ENCODE measurements around the gene ZNF804B.
A peak's percentile ranks its signal among the peaks of the same experiment; 100 is the strongest.

Gene ZNF804B
- long read RNA-seq, donor 1, result 0 reads
- long read RNA-seq, donor 2, result 0 reads
- long read RNA-seq, donor 3, result 0 reads
- long read RNA-seq, donor 4, result 0 reads
- long read RNA-seq, donor 5, result 0 reads
- long read RNA-seq, donor 6, result 0 reads
- long read RNA-seq, donor 7, result 0 reads
- long read RNA-seq, donor 8, result 0 reads

GRCh38 chr7:88759230-88760135 is at the start of gene ZNF804B:
Gene ZNF804B, plus strand, starts transcription at chr7:88759700. Its CDS starts 277 bp downstream, at chr7:88759977.
- DNase-seq, result peak; percentile 65

- DNase-seq, result no peak
Observed at GRCh38 chr7:88735920-88736319, 23.6 kb upstream of the ZNF804B start.

- DNase-seq, result no peak
Observed at GRCh38 chr7:88737632-88738031, 21.9 kb upstream of the ZNF804B start.

- DNase-seq, result no peak
Observed at GRCh38 chr7:88746126-88746525, 13.4 kb upstream of the ZNF804B start.

DNA sequence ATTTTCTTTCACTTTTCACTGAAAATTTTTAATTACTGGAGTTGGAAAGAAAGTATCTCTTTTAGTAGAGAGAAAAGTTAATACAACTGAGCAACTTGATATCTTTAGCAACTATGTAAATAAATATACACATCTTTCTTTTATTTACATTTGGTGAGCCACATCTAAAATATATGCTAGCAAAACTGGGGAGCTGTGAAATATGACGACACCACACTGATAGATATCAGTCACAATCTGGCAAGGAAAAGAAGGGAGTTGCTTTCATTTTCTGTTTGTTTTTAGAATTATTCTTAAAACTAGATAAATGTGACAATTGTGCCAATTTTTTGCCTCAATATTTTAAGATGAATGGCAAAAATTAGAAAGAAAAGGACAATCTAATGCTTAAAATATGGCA is 2.7 kb upstream of the ZNF804B start:
- no peak for DNase-seq

GRCh38 chr7:88757371-88757770 is 2.1 kb upstream of the ZNF804B start:
- no peak for DNase-seq

- DNase-seq, result peak; percentile 64
Observed at GRCh38 chr7:88758381-88759229, 895 bp upstream of the ZNF804B start.

DNA sequence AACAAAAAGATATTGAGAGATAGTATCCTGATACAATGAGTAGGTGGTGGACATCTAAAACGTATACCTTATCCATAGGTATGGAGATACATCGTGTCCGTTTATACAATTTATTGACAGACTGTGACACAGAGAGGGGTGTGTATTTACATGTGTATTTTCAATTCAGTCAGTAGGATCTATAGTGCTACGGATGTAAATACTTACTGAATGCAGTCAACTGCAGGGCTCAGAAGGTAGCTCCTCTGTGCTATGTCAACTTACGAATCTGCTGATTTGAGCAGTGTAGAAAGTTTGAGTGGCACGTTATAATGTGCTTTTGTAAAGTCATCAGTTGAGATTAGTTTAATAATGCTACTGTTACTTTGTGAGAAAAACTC is 626 bp downstream of the ZNF804B start:
- DNase-seq, result no peak

DNA sequence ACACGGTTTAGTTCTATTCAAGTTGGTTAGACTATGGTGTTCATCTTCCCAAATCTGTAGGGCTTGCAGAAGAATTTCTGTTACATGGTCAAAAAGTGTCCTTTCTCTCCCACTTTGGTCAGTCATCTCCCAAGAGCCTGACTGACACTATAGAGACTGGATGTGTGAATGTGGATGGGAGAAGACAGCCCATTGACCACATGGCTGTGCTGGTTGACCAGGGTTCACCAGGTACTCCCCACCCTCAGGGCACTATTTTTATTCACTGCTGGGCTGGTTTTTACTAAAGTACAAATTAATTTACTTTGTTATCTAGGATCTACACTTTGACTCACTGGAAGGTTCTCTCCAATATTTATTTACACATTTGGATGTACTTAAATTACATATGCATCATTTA is 2.3 kb downstream of the ZNF804B start:
- no peak for DNase-seq

- no peak for DNase-seq
Observed at GRCh38 chr7:88771417-88771816, 11.9 kb downstream of the ZNF804B start.

- no peak for DNase-seq
Observed at GRCh38 chr7:88772776-88773175, 13.3 kb downstream of the ZNF804B start.

DNA sequence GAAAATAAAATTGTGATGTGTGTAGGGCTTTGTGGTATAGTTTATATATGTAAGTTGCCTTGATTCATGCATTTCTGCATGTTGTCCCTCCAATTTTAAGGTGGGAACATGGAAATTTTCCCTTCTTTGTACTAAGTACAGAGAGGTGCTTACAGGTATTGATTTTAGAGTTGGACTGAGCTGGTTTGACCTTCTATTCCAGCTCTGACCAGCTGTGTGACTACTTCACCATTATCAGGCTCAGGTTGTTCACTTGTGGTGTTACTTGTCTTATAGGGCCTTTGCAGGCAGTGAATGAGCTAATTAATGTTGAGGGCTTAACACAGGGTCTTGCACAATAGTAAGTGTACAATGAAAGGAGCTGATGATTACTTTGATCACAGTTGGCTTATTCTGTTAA is 16.3 kb downstream of the ZNF804B start:
- DNase-seq, result no peak

DNA sequence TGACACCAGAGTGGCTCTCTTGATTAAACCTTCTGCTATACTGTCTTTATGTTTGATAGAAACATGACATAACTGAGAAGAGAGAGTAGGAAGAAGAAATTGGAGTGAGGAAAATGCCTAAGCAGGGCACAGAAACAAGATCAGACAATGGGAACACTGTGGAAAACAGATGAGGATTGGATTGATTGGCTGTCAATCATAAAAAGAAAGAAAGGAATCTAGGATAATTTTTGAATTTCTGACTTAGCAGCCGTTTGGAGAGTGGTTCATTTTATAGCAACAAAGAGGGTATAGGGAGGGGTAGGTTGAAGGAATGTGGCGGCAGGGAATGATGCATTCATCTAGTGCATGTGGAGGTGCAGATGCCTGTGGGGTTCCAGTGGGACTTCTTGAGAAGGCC is 28.3 kb downstream of the ZNF804B start:
- no peak for DNase-seq

GRCh38 chr7:88789480-88790064 is 30.1 kb downstream of the ZNF804B start:
- no peak for DNase-seq

DNA sequence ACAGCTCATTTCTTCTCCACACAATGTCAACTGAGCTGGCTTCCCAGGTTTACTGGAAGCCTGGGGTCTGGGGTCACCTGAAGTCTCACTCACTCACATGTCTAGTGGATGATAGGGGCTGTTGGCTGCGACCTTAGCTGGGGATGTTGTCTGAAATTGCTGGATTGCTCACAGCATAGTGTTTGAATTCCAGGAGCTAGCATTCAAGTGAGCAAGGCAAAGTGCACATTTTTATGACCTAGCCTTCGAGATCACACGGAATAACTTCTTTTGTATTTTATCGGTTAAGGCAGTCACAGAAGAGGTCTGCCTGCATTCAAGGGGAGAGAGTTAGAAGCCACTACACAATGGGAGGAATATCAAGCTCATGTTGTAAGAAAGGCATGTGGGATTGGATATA is 32.4 kb downstream of the ZNF804B start:
- DNase-seq, result no peak

GRCh38 chr7:88792361-88792760 is 32.9 kb downstream of the ZNF804B start:
- DNase-seq, result no peak

GRCh38 chr7:88795553-88795952 is 36.1 kb downstream of the ZNF804B start, which contains the start of gene TEX47:
Gene TEX47, minus strand, starts transcription at chr7:88795737. Its CDS starts 795 bp downstream, at chr7:88794942.
- DNase-seq, result no peak

DNA sequence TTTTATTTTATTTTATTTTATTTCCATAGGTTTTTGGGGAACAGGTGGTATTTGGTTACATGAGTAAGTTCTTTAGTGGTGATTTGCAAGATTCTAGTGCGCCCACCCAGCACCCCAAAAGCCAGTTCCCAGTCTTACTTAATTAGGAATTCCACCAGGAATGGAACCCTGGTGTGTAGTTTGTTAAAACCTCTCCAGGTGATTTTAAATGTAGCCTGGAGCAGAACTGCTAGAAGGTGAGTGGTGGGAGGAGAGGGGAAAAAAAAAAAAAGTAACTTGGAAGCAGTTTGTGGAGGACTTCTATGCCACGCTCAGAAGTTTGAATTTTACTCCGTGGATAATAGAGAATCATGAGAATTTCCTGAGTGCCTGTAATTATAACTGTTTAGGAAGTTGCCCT is 41.5 kb downstream of the ZNF804B start:
- no peak for DNase-seq

DNA sequence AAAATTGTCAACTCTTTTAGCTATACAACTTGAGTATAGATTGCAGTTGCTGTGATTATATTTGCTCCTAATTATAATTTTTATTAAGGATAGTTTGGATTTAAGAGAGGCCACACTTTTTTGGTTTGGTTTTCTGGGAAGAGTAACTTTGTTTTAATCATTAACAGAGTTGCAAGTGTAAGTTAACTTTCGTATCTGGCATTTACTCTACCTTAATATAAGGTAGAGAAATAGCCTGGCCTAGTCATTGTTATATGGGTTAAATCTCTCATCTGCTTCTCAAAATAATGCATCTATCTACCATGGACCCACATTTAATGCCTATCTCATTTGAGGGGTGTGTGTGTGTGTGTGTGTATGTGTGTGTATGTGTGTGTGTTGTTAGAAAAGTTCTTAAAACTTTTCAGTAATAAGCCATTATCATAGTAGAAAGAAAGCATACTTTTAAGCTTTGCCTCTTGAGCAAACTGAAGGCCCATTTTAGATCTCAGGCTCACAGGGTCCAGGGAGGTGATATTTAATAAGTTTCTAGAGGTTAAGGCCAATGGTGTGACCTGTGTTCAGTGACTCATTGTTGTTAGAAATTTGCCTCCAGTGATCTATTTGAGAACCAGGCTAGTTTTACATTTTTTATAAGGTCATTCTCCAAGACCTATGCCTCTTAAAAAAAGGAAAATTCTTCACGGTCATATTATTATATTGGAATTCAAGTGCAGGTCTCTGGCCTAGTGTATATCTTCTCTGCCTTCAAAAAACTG is 47.0 kb downstream of the ZNF804B start:
- no peak for DNase-seq

DNA sequence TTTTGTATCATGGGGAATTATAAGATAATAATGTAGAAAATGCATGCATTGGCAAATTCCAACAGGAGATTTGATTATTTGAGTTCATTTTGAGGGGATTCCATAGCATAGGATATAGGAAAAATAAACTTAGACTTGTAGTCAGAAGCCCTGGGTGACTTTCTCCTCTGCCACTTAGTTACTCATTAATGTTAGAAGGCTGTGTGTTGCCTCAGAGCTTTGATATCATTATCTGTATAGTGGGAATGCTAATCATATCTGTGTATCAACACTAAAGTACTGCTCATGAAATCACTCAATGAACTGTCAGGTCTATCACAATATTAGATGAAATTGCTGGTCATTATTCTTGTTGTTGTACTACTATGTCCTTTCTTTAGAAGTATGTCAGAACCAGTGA is 59.1 kb downstream of the ZNF804B start:
- no peak for DNase-seq

- DNase-seq, result no peak
Observed at GRCh38 chr7:88826222-88826621, 66.7 kb downstream of the ZNF804B start.
